ENCODE results near the gene OR51B5.
"Not testable (repeated sequence)": the region's sequence is repeated elsewhere in the genome, so short reads cannot be mapped to it uniquely, and the experiment has no call there.

The OR51B5 gene

DNA sequence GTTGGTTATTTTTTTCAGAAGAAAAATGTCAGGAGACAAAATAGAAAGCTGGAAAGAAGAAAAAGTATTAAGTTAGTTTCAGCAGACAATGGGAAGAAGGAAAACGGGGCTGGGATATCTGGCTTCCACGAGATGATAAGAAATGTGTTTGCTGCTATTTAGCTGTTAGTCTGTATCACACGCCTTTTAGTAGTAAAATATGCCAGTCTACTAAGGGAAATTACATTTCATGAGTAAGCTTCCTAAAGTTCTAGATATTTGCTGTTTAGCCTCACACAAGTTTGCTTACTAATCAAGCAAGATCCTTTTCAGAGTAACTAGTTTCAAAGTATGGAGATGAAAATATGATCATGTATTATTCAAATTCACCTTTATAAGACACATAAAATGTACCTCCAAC is 43.1 kb downstream of the OR51B5 start:
- no peak overlapping the region for H3K27ac Mint-ChIP-seq
- no peak overlapping the region for H3K4me3 Mint-ChIP-seq
- H3K27me3 Mint-ChIP-seq: peaks cover 13% of the 10 kb centered on the region
- H3K9me3 Mint-ChIP-seq: no peaks in the 10 kb centered on the region
- H3K4me1 Mint-ChIP-seq: no peaks in the 10 kb centered on the region
- no peaks in the 10 kb centered on the region for H3K36me3 Mint-ChIP-seq
- no peak for ATAC-seq

DNA sequence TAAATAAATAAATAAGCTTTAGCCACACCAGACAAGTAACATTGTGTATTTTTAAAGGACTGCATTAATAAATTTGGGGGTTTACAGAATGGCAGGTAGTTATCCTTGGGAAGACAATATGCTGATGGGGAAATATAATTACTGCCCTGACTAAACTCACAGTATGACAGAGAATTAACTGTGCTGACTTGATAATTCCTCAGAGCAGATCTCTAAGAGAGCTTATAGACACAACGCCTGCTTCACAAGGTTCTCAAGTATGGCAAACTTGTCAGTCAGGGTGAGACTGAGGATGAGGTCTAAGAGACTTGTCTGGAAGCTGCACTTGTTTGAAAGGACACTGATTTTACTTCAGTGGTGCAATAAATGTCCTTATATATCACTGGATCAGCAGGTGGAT is 44.9 kb downstream of the OR51B5 start:
- H3K27ac Mint-ChIP-seq: no peak overlapping the region
- H3K36me3 Mint-ChIP-seq: no peaks in the 10 kb centered on the region
- no peak for ATAC-seq
- no peaks in the 10 kb centered on the region for H3K9me3 Mint-ChIP-seq
- no peaks in the 10 kb centered on the region for H3K4me1 Mint-ChIP-seq
- H3K27me3 Mint-ChIP-seq: peaks cover 13% of the 10 kb centered on the region
- H3K4me3 Mint-ChIP-seq: no peak overlapping the region

DNA sequence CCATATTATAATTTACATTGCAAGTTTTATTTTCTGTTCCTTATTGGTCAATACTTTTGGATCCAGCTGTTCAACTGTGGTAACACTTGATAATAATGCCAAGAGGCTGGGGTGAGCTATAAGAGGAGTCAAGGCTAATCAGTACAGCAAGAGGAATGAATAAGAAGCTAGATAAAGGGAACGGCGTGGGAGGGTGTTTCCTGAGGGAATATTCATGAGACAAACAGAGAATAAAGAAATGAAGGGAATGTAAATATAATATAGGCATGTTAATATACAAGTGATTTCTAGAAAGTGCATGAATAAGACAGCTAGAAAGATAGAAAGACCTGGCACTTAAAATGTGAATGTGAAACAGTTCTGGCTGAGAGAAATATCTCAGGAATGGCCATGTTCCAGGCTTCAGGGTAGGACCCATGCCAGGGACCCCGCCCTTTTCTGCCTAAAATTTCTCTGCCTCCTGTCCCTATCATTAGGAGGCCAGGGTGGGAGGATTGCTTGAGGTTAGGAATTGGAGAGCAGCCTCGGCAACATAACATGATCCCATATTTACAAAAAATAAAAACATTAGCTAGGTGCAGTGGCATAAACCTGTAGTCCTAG is 45.5 kb downstream of the OR51B5 start:
- no peak overlapping the region for H3K4me3 Mint-ChIP-seq
- no peak for ATAC-seq
- H3K36me3 Mint-ChIP-seq: no peaks in the 10 kb centered on the region
- peaks cover 13% of the 10 kb centered on the region for H3K27me3 Mint-ChIP-seq
- H3K9me3 Mint-ChIP-seq: peaks cover 3% of the 10 kb centered on the region
- no peaks in the 10 kb centered on the region for H3K4me1 Mint-ChIP-seq
- H3K27ac Mint-ChIP-seq: no peak overlapping the region

DNA sequence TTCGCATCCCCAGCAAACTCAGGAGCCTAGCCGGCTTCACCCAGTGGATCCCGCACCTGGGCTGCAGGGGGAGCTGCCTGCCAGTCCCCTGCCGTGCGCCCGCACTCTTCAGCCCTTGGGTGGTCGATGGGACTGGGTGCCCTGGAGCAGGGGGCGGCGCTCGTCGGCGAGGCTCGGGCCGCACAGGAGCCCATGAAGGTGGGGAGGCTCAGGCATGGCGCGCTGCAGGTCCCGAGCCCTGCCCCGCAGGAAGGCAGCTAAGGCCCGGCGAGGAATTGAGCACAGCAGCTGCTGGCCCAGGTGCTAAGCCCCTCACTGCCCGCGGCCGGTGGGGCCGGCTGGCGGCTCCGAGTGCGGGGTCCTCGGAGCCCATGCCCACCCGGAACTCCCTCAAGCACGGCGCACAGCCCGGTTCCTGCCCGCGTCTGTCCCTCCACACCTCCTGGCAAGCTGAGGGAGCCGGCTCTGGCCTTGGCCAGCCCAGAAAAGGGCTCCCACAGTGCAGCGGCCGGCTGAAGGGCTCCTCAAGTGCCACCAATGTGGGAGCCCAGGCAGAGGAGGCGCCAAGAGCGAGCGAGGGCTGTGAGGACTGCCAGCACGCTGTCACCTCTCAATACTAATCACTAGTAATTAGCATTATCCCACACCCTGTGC is 48.9 kb downstream of the OR51B5 start:
- not testable (repeated sequence) for H3K27ac Mint-ChIP-seq, ATAC-seq, H3K9me3 Mint-ChIP-seq, H3K4me1 Mint-ChIP-seq, H3K36me3 Mint-ChIP-seq, H3K4me3 Mint-ChIP-seq
- H3K27me3 Mint-ChIP-seq: peaks cover 13% of the 10 kb centered on the region

DNA sequence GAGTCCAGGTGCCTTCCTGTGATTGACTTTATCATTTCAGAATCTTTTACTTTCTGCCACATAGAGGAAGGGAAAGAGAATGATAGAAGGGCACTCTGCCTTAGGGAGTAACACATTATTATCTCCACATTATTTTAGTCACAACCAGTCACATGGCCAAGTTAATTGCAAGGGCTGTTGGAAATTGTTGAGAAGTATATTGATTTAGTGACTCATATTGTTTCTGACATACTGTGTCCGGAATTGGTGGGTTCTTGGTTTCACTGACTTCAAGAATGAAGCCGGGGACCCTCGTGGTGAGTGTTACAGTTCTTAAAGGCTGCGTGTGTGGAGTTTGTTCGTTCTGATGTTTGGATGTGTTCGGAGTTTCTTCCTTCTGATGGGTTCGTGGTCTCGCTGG is 50.3 kb downstream of the OR51B5 start:
- ATAC-seq: no peak
- Mint-ChIP-seq H3K9me3 (peaks cover 3% of the 10 kb centered on the region), H3K4me1 (no peaks in the 10 kb centered on the region), H3K27ac (no peak overlapping the region), H3K4me3 (no peak overlapping the region), H3K27me3 (peaks cover 12% of the 10 kb centered on the region), H3K36me3 (no peaks in the 10 kb centered on the region)
